IMR-90 (cell line): Measurements from ENCODE around the gene GPRC6A. TPM values are rescaled to one million over a fixed set of nuclear protein-coding genes. Genes with fewer than 3 reads are reported as not detected.

ENCODE experiments used
- ATAC-seq: fragments of 200-7000 bp; cut with Tn5 transposase; 2 replicates; pipeline ENCODE4 v1.9.1; 2020; ENCODE audit warnings: low read depth, mild to moderate bottlenecking, moderate library complexity
- BruUV-seq: library from RNA; stranded (reverse); fragments of 400-500 nt; replicated peaks from 2 replicates; lab custom pipeline; 2021; lab: Mats Ljungman, UMichigan
- CTCF ChIA-PET: fragments of 300-600 bp; formaldehyde crosslinking; extraction: SDS; loops from one replicate; lab custom pipeline; 2021; ENCODE audit warnings: antibody characterized with exemption; lab: Yijun Ruan, JAX
- POLR2A ChIA-PET: fragments of 300-600 bp; sonication (Branson Sonifier 250); formaldehyde crosslinking; loops from one replicate; lab custom pipeline; 2022; ENCODE audit warnings: antibody characterized with exemption; ENCODE audit not compliant: unreplicated experiment; lab: Charles Lee
- DNase-seq: peaks from one replicate; pipeline ENCODE4 v3.0.0; 2013
- H2AFZ ChIP-seq: replicated peaks from 2 replicates; pipeline ENCODE3; 2013; ENCODE audit warnings: low read length, mild to moderate bottlenecking; ENCODE audit not compliant: poor library complexity
- H2AK5ac ChIP-seq: 2 replicates; pipeline ENCODE4 v1.6.1; 2013; ENCODE audit warnings: low read depth, low read length, inconsistent platforms
- H2AK9ac ChIP-seq: replicated peaks from 2 replicates; pipeline ENCODE3; 2013; ENCODE audit warnings: mild to moderate bottlenecking, low read depth, low read length, moderate library complexity; ENCODE audit not compliant: poor library complexity
- H2BK120ac ChIP-seq: 2 replicates; pipeline ENCODE4 v1.6.1; 2013; ENCODE audit warnings: low read depth, low read length, inconsistent platforms
- H2BK15ac ChIP-seq: 3 replicates; pipeline ENCODE4 v1.6.1; 2013; ENCODE audit warnings: low read depth, low read length, inconsistent platforms
- H2BK20ac ChIP-seq: 2 replicates; pipeline ENCODE4 v1.6.1; 2013; ENCODE audit warnings: low read depth, mild to moderate bottlenecking, inconsistent platforms, low read length, moderate library complexity
- H2BK5ac ChIP-seq: 2 replicates; pipeline ENCODE4 v1.6.1; 2013; ENCODE audit warnings: mild to moderate bottlenecking, low read depth, low read length, inconsistent platforms; ENCODE audit not compliant: poor library complexity, severe bottlenecking
- H3K14ac ChIP-seq: replicated peaks from 2 replicates; pipeline ENCODE4 v1.6.1; 2013; ENCODE audit warnings: low read depth, low read length, inconsistent platforms
- H3K18ac ChIP-seq: 2 replicates; pipeline ENCODE4 v1.6.1; 2013; ENCODE audit warnings: low read depth, low read length, control low read depth
- H3K23ac ChIP-seq: 2 replicates; pipeline ENCODE4 v1.6.1; 2013; ENCODE audit warnings: low read depth, low read length, inconsistent platforms
- H3K27ac ChIP-seq: 2 replicates; pipeline ENCODE4 v1.5.1; 2013; ENCODE audit warnings: mild to moderate bottlenecking, control low read depth, low read length; ENCODE audit not compliant: insufficient read depth
- H3K27me3 ChIP-seq: 2 replicates; pipeline ENCODE4 v1.6.1; 2013; ENCODE audit warnings: low read length; ENCODE audit not compliant: control insufficient read depth, insufficient read depth
- H3K36me3 ChIP-seq: 2 replicates; pipeline ENCODE4 v1.6.1; 2013; ENCODE audit warnings: low read length, mixed read lengths; ENCODE audit not compliant: control insufficient read depth, insufficient read depth
- H3K4ac ChIP-seq: 2 replicates; pipeline ENCODE4 v1.6.1; 2013; ENCODE audit warnings: low read depth, low read length, inconsistent platforms
- H3K4me1 ChIP-seq: 2 replicates; pipeline ENCODE4 v1.6.1; 2013; ENCODE audit warnings: low read length, mixed read lengths; ENCODE audit not compliant: control insufficient read depth, insufficient read depth
- H3K4me2 ChIP-seq: 2 replicates; pipeline ENCODE4 v1.6.1; 2013; ENCODE audit warnings: low read depth, mild to moderate bottlenecking, control low read depth, low read length, moderate library complexity
- H3K4me3 ChIP-seq: 2 replicates; pipeline ENCODE4 v1.5.1; 2013; ENCODE audit warnings: low read depth, mild to moderate bottlenecking, control low read depth, low read length, moderate library complexity; ENCODE audit not compliant: insufficient read depth
- H3K56ac ChIP-seq: 2 replicates; pipeline ENCODE4 v1.6.1; 2013; ENCODE audit warnings: low read length, inconsistent platforms; ENCODE audit not compliant: insufficient read depth; ENCODE audit errors: extremely low read depth
- H3K79me1 ChIP-seq, 2 experiments: 2 replicates each; pipeline ENCODE4 v1.6.1; 2013; ENCODE audit warnings: low read length in 2 of 2, inconsistent platforms in 1 of 2, low read depth in 1 of 2
- H3K9ac ChIP-seq: 2 replicates; pipeline ENCODE4 v1.6.1; 2013; ENCODE audit warnings: low read depth, low read length, control low read depth
- H3K9me1 ChIP-seq: 2 replicates; pipeline ENCODE4 v1.6.1; 2013; ENCODE audit warnings: low read length, inconsistent platforms; ENCODE audit not compliant: insufficient read depth
- H3K9me3 ChIP-seq: 2 replicates; pipeline ENCODE4 v1.6.1; 2013; ENCODE audit warnings: low read length; ENCODE audit not compliant: control insufficient read depth, insufficient read depth
- H4K20me1 ChIP-seq: 2 replicates; pipeline ENCODE4 v1.6.1; 2013; ENCODE audit warnings: low read length, inconsistent platforms; ENCODE audit not compliant: insufficient read depth
- H4K5ac ChIP-seq: 2 replicates; pipeline ENCODE4 v1.6.1; 2013; ENCODE audit warnings: mild to moderate bottlenecking, low read depth, low read length, control low read depth
- H4K8ac ChIP-seq, 2 experiments: 2 replicates each; pipeline ENCODE4 v1.6.1; 2013; ENCODE audit warnings: low read depth in 2 of 2, low read length in 2 of 2, control low read depth in 1 of 2, inconsistent platforms in 1 of 2
- H4K91ac ChIP-seq: 2 replicates; pipeline ENCODE4 v1.6.1; 2013; ENCODE audit warnings: low read depth, low read length, inconsistent platforms; ENCODE audit not compliant: insufficient read depth
- BHLHE40 ChIP-seq: fragments of 150-350 bp; IDR thresholded peaks from 2 replicates; pipeline ENCODE4 v1.6.1; 2016; ENCODE audit warnings: mild to moderate bottlenecking, low read depth, low read length
- CHD1 ChIP-seq: IDR thresholded peaks from 2 replicates; pipeline ENCODE4 v1.6.1; 2012; ENCODE audit warnings: low read depth, low read length, improper control_type of control experiment
- ELK1 ChIP-seq: fragments of 150-350 bp; IDR thresholded peaks from 2 replicates; pipeline ENCODE4 v1.6.1; 2016; ENCODE audit warnings: low read depth, mild to moderate bottlenecking, low read length, moderate library complexity, borderline replicate concordance
- MAFK ChIP-seq: IDR thresholded peaks from 2 replicates; pipeline ENCODE4 v1.6.1; 2012; ENCODE audit warnings: low read depth, low read length, improper control_type of control experiment
- MAZ ChIP-seq: IDR thresholded peaks from 2 replicates; pipeline ENCODE4 v1.6.1; 2012; ENCODE audit warnings: low read depth, mild to moderate bottlenecking, low read length, improper control_type of control experiment, moderate library complexity, borderline replicate concordance
- RCOR1 ChIP-seq: IDR thresholded peaks from 2 replicates; pipeline ENCODE4 v1.6.1; 2012; ENCODE audit warnings: mild to moderate bottlenecking, low read length, improper control_type of control experiment; ENCODE audit not compliant: insufficient replicate concordance
- USF2 ChIP-seq: fragments of 150-350 bp; IDR thresholded peaks from 2 replicates; pipeline ENCODE4 v1.6.1; 2017; ENCODE audit warnings: mild to moderate bottlenecking, antibody characterized with exemption, low read length, low read depth
- WGBS, 2 experiments: methylation state at CpG; one replicate each; pipeline versions ENCODE4 v1.1.5 to v1.1.7; 2013; ENCODE audit warnings: missing lambda C conversion rate in 2 of 2; ENCODE audit not compliant: insufficient read length in 1 of 2; ENCODE audit errors: extremely low coverage in 2 of 2; 5-methylcytosine and 5-hydroxymethylcytosine counted together
- dilution Hi-C: fragments of 300-500 bp; cut with HindIII; formaldehyde crosslinking; loops from one replicate; pipeline ENCODE4 v1.14.3; 2018; ENCODE audit warnings: low sequenced_read_pairs; ENCODE audit not compliant: unreplicated experiment
- in situ Hi-C: fragments of 300-500 bp; cut with MboI; formaldehyde crosslinking; loops from 3 replicates; pipeline ENCODE4 v1.14.3; 2019; ENCODE audit warnings: low sequenced_read_pairs, inconsistent platforms, mixed read lengths
- intact Hi-C: fragments of 100-400 bp; cut with micrococcal nuclease; formaldehyde crosslinking; loops from 2 replicates; pipeline ENCODE4 v1.10.0; 2022
- polyA plus RNA-seq, 3 experiments: library from polyadenylated mRNA; depleted of rRNA; stranded (reverse); fragments of >200 nt; gene quantifications; 2 replicates each; pipeline ENCODE4 v1.2.3, GENCODE V29; 2012; ENCODE audit warnings: low replicate concordance in 1 of 3
- total RNA-seq: library from RNA; depleted of rRNA; stranded (reverse); fragments of >200 nt; gene quantifications from 2 replicates; pipeline ENCODE4 v1.2.3, GENCODE V29; 2012

The GPRC6A gene
- total and polyA plus RNA-seq, 2 of the 4 experiments (the other 2 are of a cell fraction) = not detected

- H4K8ac ChIP-seq = no peak overlapping the region
- no peaks in the 10 kb centered on the region for H3K9me3 ChIP-seq
- H2AFZ ChIP-seq = no peak overlapping the region
- no peaks in the 10 kb centered on the region for H3K36me3 ChIP-seq
- no peak overlapping the region for H3K56ac ChIP-seq
- no peak overlapping the region for H3K14ac ChIP-seq
- ChIA-PET CTCF (no interaction called here), POLR2A (no interaction called here)
- no peak overlapping the region for H3K4me2 ChIP-seq
- no peaks in the 10 kb centered on the region; the same call in 1 of the 2 replicates for H3K27me3 ChIP-seq
- H3K4me3 ChIP-seq = no peak overlapping the region
- dilution Hi-C loops (no loop called here), intact Hi-C loops (no loop called here), in situ Hi-C loops (no loop called here)
- no peak overlapping the region for H3K27ac ChIP-seq
- H2BK20ac ChIP-seq = no peak overlapping the region
- no peak overlapping the region for H2BK120ac ChIP-seq
- 40% methylated on average over 1 of the region's 1 CpG; no CpG with 5 or more reads in 1 of the 2 experiments for WGBS, 2 experiments
- no TSS peak for BruUV-seq
- no peak overlapping the region for H3K18ac ChIP-seq
- no peak overlapping the region for H2AK5ac ChIP-seq
- no peak overlapping the region for H2AK9ac ChIP-seq
- H2BK5ac ChIP-seq = no peak overlapping the region
- DNase-seq (no peak), ATAC-seq (no peak)
- no peak overlapping the region for H4K5ac ChIP-seq
- H3K4ac ChIP-seq = no peak overlapping the region
- H3K23ac ChIP-seq = no peak overlapping the region
- no peaks in the 10 kb centered on the region for H3K9me1 ChIP-seq
- H3K79me1 ChIP-seq = no peaks in the 10 kb centered on the region
- no peak overlapping the region for H3K9ac ChIP-seq
- TF ChIP-seq RCOR1 = no peak
- no peak for TF ChIP-seq BHLHE40
- peak; percentile 70 for TF ChIP-seq MAFK
- no peak for TF ChIP-seq ELK1
- TF ChIP-seq CHD1 = no peak
- no peak for TF ChIP-seq MAZ
- no peak for TF ChIP-seq USF2
- no peaks in the 10 kb centered on the region for H4K20me1 ChIP-seq
- H3K4me1 ChIP-seq = no peaks in the 10 kb centered on the region
- no peak overlapping the region for H2BK15ac ChIP-seq
- no peak overlapping the region for H4K91ac ChIP-seq
These were observed 56.4 kb downstream of the GPRC6A start for GRCh38 chr6:116772450-116772849.
